ENCODE data around the gene CUL9. TPM values are rescaled to one million over a fixed set of nuclear protein-coding genes. Genes with fewer than 3 reads are reported as not detected.
A peak's percentile ranks its signal among the peaks of the same experiment; 100 is the strongest.

CUL9 gene
- total RNA-seq, 1 donor from 2014 or later = 11.1 TPM

GRCh38 chr6:43181621-43181941, 415 bp upstream of the CUL9 start:
- peaks cover 19% of the 10 kb centered on the region for H3K79me2 ChIP-seq (ENCODE audit: insufficient read depth, low read length)
- TF ChIP-seq EZH2 (IDR thresholded peaks at IDR 0.05; ENCODE audit: insufficient read depth, low read length) = no peak
- TF ChIP-seq, protein P1, sequence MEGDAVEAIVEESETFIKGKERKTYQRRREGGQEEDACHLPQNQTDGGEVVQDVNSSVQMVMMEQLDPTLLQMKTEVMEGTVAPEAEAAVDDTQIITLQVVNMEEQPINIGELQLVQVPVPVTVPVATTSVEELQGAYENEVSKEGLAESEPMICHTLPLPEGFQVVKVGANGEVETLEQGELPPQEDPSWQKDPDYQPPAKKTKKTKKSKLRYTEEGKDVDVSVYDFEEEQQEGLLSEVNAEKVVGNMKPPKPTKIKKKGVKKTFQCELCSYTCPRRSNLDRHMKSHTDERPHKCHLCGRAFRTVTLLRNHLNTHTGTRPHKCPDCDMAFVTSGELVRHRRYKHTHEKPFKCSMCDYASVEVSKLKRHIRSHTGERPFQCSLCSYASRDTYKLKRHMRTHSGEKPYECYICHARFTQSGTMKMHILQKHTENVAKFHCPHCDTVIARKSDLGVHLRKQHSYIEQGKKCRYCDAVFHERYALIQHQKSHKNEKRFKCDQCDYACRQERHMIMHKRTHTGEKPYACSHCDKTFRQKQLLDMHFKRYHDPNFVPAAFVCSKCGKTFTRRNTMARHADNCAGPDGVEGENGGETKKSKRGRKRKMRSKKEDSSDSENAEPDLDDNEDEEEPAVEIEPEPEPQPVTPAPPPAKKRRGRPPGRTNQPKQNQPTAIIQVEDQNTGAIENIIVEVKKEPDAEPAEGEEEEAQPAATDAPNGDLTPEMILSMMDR (IDR thresholded peaks at IDR 0.05; ENCODE audit: insufficient read depth, low read depth, low read length) = no peak
- DNase-seq (ENCODE audit: low read depth) (no peak), FAIRE-seq (no peak)
- peaks cover 19% of the 10 kb centered on the region for H3K4me1 ChIP-seq (ENCODE audit: insufficient read depth, low read length)
- H3K9ac ChIP-seq (ENCODE audit: low read length) = peak overlapping the region; percentile 77
- peak overlapping the region; percentile 82 for H3K4me3 Mint-ChIP-seq (ENCODE audit: unreplicated experiment)
- H3K9me3 Mint-ChIP-seq (ENCODE audit: unreplicated experiment) = no peaks in the 10 kb centered on the region
- peaks cover 31% of the 10 kb centered on the region for H4K20me1 ChIP-seq (ENCODE audit: insufficient read depth, low read length)
- H3K4me1 Mint-ChIP-seq (ENCODE audit: low read depth, unreplicated experiment) = peaks cover 21% of the 10 kb centered on the region
- peak overlapping the region; percentile 68 for H3K4me3 ChIP-seq (ENCODE audit: insufficient read depth, low read depth, low read length)
- H2AFZ ChIP-seq (ENCODE audit: low read depth, low read length) = peak overlapping the region; percentile 64
- H3K27me3 ChIP-seq (ENCODE audit: insufficient read depth, low read length) = no peaks in the 10 kb centered on the region
- H3K36me3 ChIP-seq (ENCODE audit: insufficient read depth, low read length) = peaks cover 20% of the 10 kb centered on the region
- H3K27ac ChIP-seq (ENCODE audit: low read depth, low read length) = peak overlapping the region; percentile 39
- peak overlapping the region; percentile 91 for H3K4me2 ChIP-seq (ENCODE audit: low read length)
- no peaks in the 10 kb centered on the region for H3K27me3 Mint-ChIP-seq (ENCODE audit: low read depth, unreplicated experiment)
- H3K9me3 ChIP-seq (ENCODE audit: insufficient read depth, low read depth, low read length) = no peaks in the 10 kb centered on the region
- H3K36me3 Mint-ChIP-seq (ENCODE audit: low read depth, unreplicated experiment) = peaks cover 11% of the 10 kb centered on the region
- H3K27ac Mint-ChIP-seq (ENCODE audit: unreplicated experiment) = peak overlapping the region; percentile 45

DNA sequence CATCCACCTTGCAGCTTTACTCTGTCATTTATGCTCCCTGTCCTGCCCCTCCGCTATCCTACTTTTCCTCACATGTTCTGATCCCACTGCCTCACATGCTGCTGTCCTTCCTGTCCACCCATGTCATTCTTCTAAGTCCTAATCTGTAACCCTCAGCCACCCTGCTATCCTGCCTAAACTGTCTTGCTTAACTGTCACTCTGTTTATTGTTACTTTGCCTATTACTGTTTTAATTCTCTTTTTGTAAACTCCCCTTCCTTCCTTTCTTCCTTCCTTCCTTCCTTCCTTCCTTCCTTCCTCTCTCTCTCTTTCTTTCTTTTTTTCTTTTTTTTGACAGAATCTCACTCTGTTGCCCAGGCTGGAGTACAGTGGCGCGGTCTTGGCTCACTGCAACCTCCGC, 1.4 kb downstream of the CUL9 start:
- Histone ChIP-seq H3K36me3 (ENCODE audit: insufficient read depth, low read length) (peaks cover 14% of the 10 kb centered on the region), H3K9ac (ENCODE audit: low read length) (no peak overlapping the region), H3K27ac (ENCODE audit: low read depth, low read length) (no peak overlapping the region), H3K79me2 (ENCODE audit: insufficient read depth, low read length) (peaks cover 8% of the 10 kb centered on the region), H3K4me2 (ENCODE audit: low read length) (no peak overlapping the region), H4K20me1 (ENCODE audit: insufficient read depth, low read length) (peaks cover 17% of the 10 kb centered on the region), H3K9me3 (ENCODE audit: insufficient read depth, low read depth, low read length) (no peaks in the 10 kb centered on the region), H3K4me1 (ENCODE audit: insufficient read depth, low read length) (peaks cover 19% of the 10 kb centered on the region), H3K4me3 (ENCODE audit: insufficient read depth, low read depth, low read length) (no peak overlapping the region), H2AFZ (ENCODE audit: low read depth, low read length) (no peak overlapping the region), H3K27me3 (ENCODE audit: insufficient read depth, low read length) (no peaks in the 10 kb centered on the region)
- peaks cover 21% of the 10 kb centered on the region for H3K4me1 Mint-ChIP-seq (ENCODE audit: low read depth, unreplicated experiment)
- H3K36me3 Mint-ChIP-seq (ENCODE audit: low read depth, unreplicated experiment) = peaks cover 22% of the 10 kb centered on the region
- FAIRE-seq (no peak), DNase-seq (ENCODE audit: low read depth) (no peak)
- no peaks in the 10 kb centered on the region for H3K9me3 Mint-ChIP-seq (ENCODE audit: unreplicated experiment)
- H3K27me3 Mint-ChIP-seq (ENCODE audit: low read depth, unreplicated experiment) = no peaks in the 10 kb centered on the region
- no peak overlapping the region for H3K27ac Mint-ChIP-seq (ENCODE audit: unreplicated experiment)
- H3K4me3 Mint-ChIP-seq (ENCODE audit: unreplicated experiment) = peak overlapping the region; percentile 88
- TF ChIP-seq EZH2 (IDR thresholded peaks at IDR 0.05; ENCODE audit: insufficient read depth, low read length) = no peak
- TF ChIP-seq, protein P1 (IDR thresholded peaks at IDR 0.05; ENCODE audit: insufficient read depth, low read depth, low read length) = no peak

- no peaks in the 10 kb centered on the region for H3K27me3 ChIP-seq (ENCODE audit: insufficient read depth, low read length)
- H3K27me3 Mint-ChIP-seq (ENCODE audit: low read depth, unreplicated experiment) = no peaks in the 10 kb centered on the region
- FAIRE-seq (no peak), DNase-seq (ENCODE audit: low read depth) (no peak)
- TF ChIP-seq, protein P1 (IDR thresholded peaks at IDR 0.05; ENCODE audit: insufficient read depth, low read depth, low read length) = no peak
- no peak for TF ChIP-seq EZH2 (IDR thresholded peaks at IDR 0.05; ENCODE audit: insufficient read depth, low read length)
- no peaks in the 10 kb centered on the region for H3K79me2 ChIP-seq (ENCODE audit: insufficient read depth, low read length)
- H3K9me3 ChIP-seq (ENCODE audit: insufficient read depth, low read depth, low read length) = no peaks in the 10 kb centered on the region
- H3K9ac ChIP-seq (ENCODE audit: low read length) = no peak overlapping the region
- no peak overlapping the region for H3K27ac ChIP-seq (ENCODE audit: low read depth, low read length)
- H2AFZ ChIP-seq (ENCODE audit: low read depth, low read length) = no peak overlapping the region
- H3K36me3 Mint-ChIP-seq (ENCODE audit: low read depth, unreplicated experiment) = peaks cover 24% of the 10 kb centered on the region
- H3K4me1 ChIP-seq (ENCODE audit: insufficient read depth, low read length) = peaks cover 19% of the 10 kb centered on the region
- peaks cover 21% of the 10 kb centered on the region for H3K4me1 Mint-ChIP-seq (ENCODE audit: low read depth, unreplicated experiment)
- H3K4me3 Mint-ChIP-seq (ENCODE audit: unreplicated experiment) = no peak overlapping the region
- H3K4me3 ChIP-seq (ENCODE audit: insufficient read depth, low read depth, low read length) = no peak overlapping the region
- H3K36me3 ChIP-seq (ENCODE audit: insufficient read depth, low read length) = peaks cover 7% of the 10 kb centered on the region
- no peak overlapping the region for H3K27ac Mint-ChIP-seq (ENCODE audit: unreplicated experiment)
- no peak overlapping the region for H3K4me2 ChIP-seq (ENCODE audit: low read length)
- peaks cover 12% of the 10 kb centered on the region for H4K20me1 ChIP-seq (ENCODE audit: insufficient read depth, low read length)
- no peaks in the 10 kb centered on the region for H3K9me3 Mint-ChIP-seq (ENCODE audit: unreplicated experiment)
These were observed 2.4 kb downstream of the CUL9 start for GRCh38 chr6:43184268-43184985.

All from astrocyte (in vitro differentiated cells and primary cell).